GM12878 (cell line): ENCODE measurements around the gene CD58. TPM values are rescaled to one million over a fixed set of nuclear protein-coding genes. Genes with fewer than 3 reads are reported as not detected.

Experiments used
- BMI1 ChIP-seq: fragments of 450-650 bp; IDR thresholded peaks from 2 replicates; pipeline ENCODE4 v1.6.1; 2016; ENCODE audit warnings: mild to moderate bottlenecking, moderate library complexity, borderline replicate concordance
- CREB1 ChIP-seq: IDR thresholded peaks from 2 replicates; pipeline ENCODE4 v1.6.1; 2012; ENCODE audit warnings: low read depth, mild to moderate bottlenecking, inconsistent platforms
- ETV6 ChIP-seq, 2 experiments: fragments of 450-650 bp in 1 of 2; IDR thresholded peaks in 1 of 2; conservative IDR thresholded peaks in 1 of 2; 2 replicates each; pipeline ENCODE4 v1.6.1; 2014; ENCODE audit warnings: antibody characterized with exemption in 1 of 2, borderline replicate concordance in 1 of 2, low read depth in 1 of 2, mild to moderate bottlenecking in 1 of 2, moderate library complexity in 1 of 2
- FOXK2 ChIP-seq: fragments of 450-650 bp; IDR thresholded peaks from 2 replicates; pipeline ENCODE4 v1.6.1; 2017; ENCODE audit warnings: mild to moderate bottlenecking, moderate library complexity
- FOXM1 ChIP-seq: IDR thresholded peaks from 2 replicates; pipeline ENCODE4 v1.6.1; 2012; ENCODE audit warnings: low read depth, mild to moderate bottlenecking, inconsistent platforms, low read length, moderate library complexity
- JUNB ChIP-seq: IDR thresholded peaks from 2 replicates; pipeline ENCODE4 v1.6.1; 2016; ENCODE audit warnings: antibody characterized with exemption, mild to moderate bottlenecking
- MEF2A ChIP-seq: IDR thresholded peaks from 2 replicates; pipeline ENCODE4 v1.6.1; 2011; ENCODE audit warnings: low read depth, mild to moderate bottlenecking, low read length, moderate library complexity; ENCODE audit not compliant: insufficient read depth
- MYC ChIP-seq: IDR thresholded peaks from 2 replicates; pipeline ENCODE4 v1.6.1; 2011; ENCODE audit warnings: mild to moderate bottlenecking, low read length, moderate library complexity, inconsistent platforms; ENCODE audit not compliant: insufficient read depth, insufficient replicate concordance, insufficient read length, severe bottlenecking
- NFXL1 ChIP-seq: fragments of 450-650 bp; IDR thresholded peaks from 2 replicates; pipeline ENCODE4 v1.6.1; 2017; ENCODE audit warnings: antibody characterized with exemption, mild to moderate bottlenecking, borderline replicate concordance
- NR2C1 ChIP-seq: fragments of 450-650 bp; IDR thresholded peaks from 2 replicates; pipeline ENCODE4 v1.6.1; 2017; ENCODE audit warnings: antibody characterized with exemption, mild to moderate bottlenecking, moderate library complexity
- NR2F1 ChIP-seq: fragments of 450-650 bp; conservative IDR thresholded peaks from 2 replicates; pipeline ENCODE4 v1.6.1; 2017; ENCODE audit warnings: mild to moderate bottlenecking
- NRF1 ChIP-seq: conservative IDR thresholded peaks from 2 replicates; pipeline ENCODE4 v1.6.1; 2011; ENCODE audit warnings: mild to moderate bottlenecking, low read depth, low read length, improper control_type of control experiment
- RBBP5 ChIP-seq: fragments of 200-600 bp; sonication (generic); conservative IDR thresholded peaks from 2 replicates; pipeline ENCODE4 v1.6.1; 2016
- RUNX3 ChIP-seq: IDR thresholded peaks from 2 replicates; pipeline ENCODE4 v1.6.1; 2012; ENCODE audit warnings: low read length, inconsistent platforms
- SREBF2 ChIP-seq: IDR thresholded peaks from 2 replicates; pipeline ENCODE4 v1.6.1; 2012; ENCODE audit warnings: mild to moderate bottlenecking, low read length
- SRF ChIP-seq, 2 experiments: IDR thresholded peaks; 2 replicates each; pipeline ENCODE4 v1.6.1; 2011; ENCODE audit warnings: low read depth in 2 of 2, low read length in 2 of 2, mild to moderate bottlenecking in 1 of 2, moderate library complexity in 1 of 2
- TARDBP ChIP-seq: IDR thresholded peaks from 2 replicates; pipeline ENCODE4 v1.6.1; 2016; ENCODE audit warnings: borderline replicate concordance
- TCF12 ChIP-seq: IDR thresholded peaks from 2 replicates; pipeline ENCODE4 v1.6.1; 2011; ENCODE audit warnings: low read depth, mild to moderate bottlenecking, low read length
- ZNF207 ChIP-seq: fragments of 450-650 bp; IDR thresholded peaks from 2 replicates; pipeline ENCODE4 v1.6.1; 2014; ENCODE audit warnings: antibody characterized with exemption, mild to moderate bottlenecking, borderline replicate concordance
- ZNF622 ChIP-seq: fragments of 450-650 bp; IDR thresholded peaks from 2 replicates; pipeline ENCODE4 v1.6.1; 2017; ENCODE audit warnings: mild to moderate bottlenecking, inconsistent platforms
- polyA plus RNA-seq, 11 experiments: library from polyadenylated mRNA; depleted of rRNA in 4 of 11; unstranded in 6 of 11; stranded (reverse) in 5 of 11; fragments of >200 nt; fragmentation: Nextera tagmentation in 4 of 11; fragmentation: Illumina TruSeq in 1 of 11; extraction: Ambion mirVana in 4 of 11; extraction: Trizol in 1 of 11; gene quantifications; 1 replicate in 1 of 11; 2 replicates in 10 of 11; pipeline versions ENCODE4 v1.2.1 to v1.2.3, GENCODE V29; 2011 to 2016; ENCODE audit warnings: inconsistent platforms in 2 of 11, missing spikeins in 2 of 11, low read depth in 1 of 11
- total RNA-seq, 4 experiments: library from RNA; depleted of rRNA in 3 of 4; stranded (reverse); fragments of >200 nt in 3 of 4; fragmentation: Illumina TruSeq in 1 of 4; extraction: Trizol in 1 of 4; gene quantifications; 2 replicates each; pipeline versions ENCODE4 v1.2.1 to v1.2.3, GENCODE V29; 2013 to 2021
- TF ChIP-seq, protein P1 (sequence below): fragments of 450-650 bp; IDR thresholded peaks from 2 replicates; pipeline ENCODE4 v1.6.1; 2017; ENCODE audit warnings: antibody characterized with exemption, mild to moderate bottlenecking, moderate library complexity
- TF ChIP-seq, protein P2 (sequence below): fragments of 450-650 bp; IDR thresholded peaks from 2 replicates; pipeline ENCODE4 v1.6.1; 2016; ENCODE audit warnings: mild to moderate bottlenecking, moderate library complexity, borderline replicate concordance

CD58 gene
- total and polyA plus RNA-seq, 10 of the 15 experiments (the other 5 are each of a cell fraction or from before 2014, with no cell fraction given), result 70.4 to 252 (median 129) TPM

GRCh38 chr1:116540088-116540487 is 30.7 kb downstream of the CD58 start (continued):
- TF ChIP-seq, protein P1, sequence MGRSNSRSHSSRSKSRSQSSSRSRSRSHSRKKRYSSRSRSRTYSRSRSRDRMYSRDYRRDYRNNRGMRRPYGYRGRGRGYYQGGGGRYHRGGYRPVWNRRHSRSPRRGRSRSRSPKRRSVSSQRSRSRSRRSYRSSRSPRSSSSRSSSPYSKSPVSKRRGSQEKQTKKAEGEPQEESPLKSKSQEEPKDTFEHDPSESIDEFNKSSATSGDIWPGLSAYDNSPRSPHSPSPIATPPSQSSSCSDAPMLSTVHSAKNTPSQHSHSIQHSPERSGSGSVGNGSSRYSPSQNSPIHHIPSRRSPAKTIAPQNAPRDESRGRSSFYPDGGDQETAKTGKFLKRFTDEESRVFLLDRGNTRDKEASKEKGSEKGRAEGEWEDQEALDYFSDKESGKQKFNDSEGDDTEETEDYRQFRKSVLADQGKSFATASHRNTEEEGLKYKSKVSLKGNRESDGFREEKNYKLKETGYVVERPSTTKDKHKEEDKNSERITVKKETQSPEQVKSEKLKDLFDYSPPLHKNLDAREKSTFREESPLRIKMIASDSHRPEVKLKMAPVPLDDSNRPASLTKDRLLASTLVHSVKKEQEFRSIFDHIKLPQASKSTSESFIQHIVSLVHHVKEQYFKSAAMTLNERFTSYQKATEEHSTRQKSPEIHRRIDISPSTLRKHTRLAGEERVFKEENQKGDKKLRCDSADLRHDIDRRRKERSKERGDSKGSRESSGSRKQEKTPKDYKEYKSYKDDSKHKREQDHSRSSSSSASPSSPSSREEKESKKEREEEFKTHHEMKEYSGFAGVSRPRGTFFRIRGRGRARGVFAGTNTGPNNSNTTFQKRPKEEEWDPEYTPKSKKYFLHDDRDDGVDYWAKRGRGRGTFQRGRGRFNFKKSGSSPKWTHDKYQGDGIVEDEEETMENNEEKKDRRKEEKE, result no peak
- peak; percentile 79; the same call in 1 of the 2 replicates for TF ChIP-seq FOXM1
- TF ChIP-seq NR2F1, result no peak
- no peak for TF ChIP-seq NFXL1
- TF ChIP-seq NRF1, result no peak
- no peak for TF ChIP-seq ZNF207
- TF ChIP-seq FOXK2, result no peak
- TF ChIP-seq RBBP5, result no peak
- TF ChIP-seq SREBF2, result no peak
- no peak for TF ChIP-seq TARDBP
- TF ChIP-seq MEF2A, result peak; percentile 78
- TF ChIP-seq, protein P2, sequence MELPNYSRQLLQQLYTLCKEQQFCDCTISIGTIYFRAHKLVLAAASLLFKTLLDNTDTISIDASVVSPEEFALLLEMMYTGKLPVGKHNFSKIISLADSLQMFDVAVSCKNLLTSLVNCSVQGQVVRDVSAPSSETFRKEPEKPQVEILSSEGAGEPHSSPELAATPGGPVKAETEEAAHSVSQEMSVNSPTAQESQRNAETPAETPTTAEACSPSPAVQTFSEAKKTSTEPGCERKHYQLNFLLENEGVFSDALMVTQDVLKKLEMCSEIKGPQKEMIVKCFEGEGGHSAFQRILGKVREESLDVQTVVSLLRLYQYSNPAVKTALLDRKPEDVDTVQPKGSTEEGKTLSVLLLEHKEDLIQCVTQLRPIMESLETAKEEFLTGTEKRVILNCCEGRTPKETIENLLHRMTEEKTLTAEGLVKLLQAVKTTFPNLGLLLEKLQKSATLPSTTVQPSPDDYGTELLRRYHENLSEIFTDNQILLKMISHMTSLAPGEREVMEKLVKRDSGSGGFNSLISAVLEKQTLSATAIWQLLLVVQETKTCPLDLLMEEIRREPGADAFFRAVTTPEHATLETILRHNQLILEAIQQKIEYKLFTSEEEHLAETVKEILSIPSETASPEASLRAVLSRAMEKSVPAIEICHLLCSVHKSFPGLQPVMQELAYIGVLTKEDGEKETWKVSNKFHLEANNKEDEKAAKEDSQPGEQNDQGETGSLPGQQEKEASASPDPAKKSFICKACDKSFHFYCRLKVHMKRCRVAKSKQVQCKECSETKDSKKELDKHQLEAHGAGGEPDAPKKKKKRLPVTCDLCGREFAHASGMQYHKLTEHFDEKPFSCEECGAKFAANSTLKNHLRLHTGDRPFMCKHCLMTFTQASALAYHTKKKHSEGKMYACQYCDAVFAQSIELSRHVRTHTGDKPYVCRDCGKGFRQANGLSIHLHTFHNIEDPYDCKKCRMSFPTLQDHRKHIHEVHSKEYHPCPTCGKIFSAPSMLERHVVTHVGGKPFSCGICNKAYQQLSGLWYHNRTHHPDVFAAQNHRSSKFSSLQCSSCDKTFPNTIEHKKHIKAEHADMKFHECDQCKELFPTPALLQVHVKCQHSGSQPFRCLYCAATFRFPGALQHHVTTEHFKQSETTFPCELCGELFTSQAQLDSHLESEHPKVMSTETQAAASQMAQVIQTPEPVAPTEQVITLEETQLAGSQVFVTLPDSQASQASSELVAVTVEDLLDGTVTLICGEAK, result no peak
- TF ChIP-seq SRF (IDR thresholded peaks at IDR 0.05; ENCODE audit: low read depth in 2 of 2, low read length in 2 of 2), result 0 out of 4 replicates have a peak, but pooled peaks of 1 of the 2 experiments have one; percentile 15
- 0 out of 2 replicates have a peak, but pooled peaks have one; percentile 14 for TF ChIP-seq BMI1
- TF ChIP-seq NR2C1, result no peak
- peak; percentile 73 for TF ChIP-seq RUNX3
- peak; percentile 37; the same call in 1 of the 2 replicates for TF ChIP-seq CREB1
- TF ChIP-seq MYC, result no peak
- no peak for TF ChIP-seq ZNF622
- TF ChIP-seq JUNB, result peak; percentile 65
- TF ChIP-seq ETV6 (conservative IDR thresholded peaks at IDR 0.05 in 1 of 2, IDR thresholded peaks at IDR 0.05 in 1 of 2; ENCODE audit: borderline replicate concordance in 1 of 2, low read depth in 1 of 2), result peak in 1 of 2 experiments; percentile 92; a peak in 2 of 4 replicates
- TF ChIP-seq TCF12, result no peak
